Endothelial cell (in vitro differentiated cells): ENCODE data around the gene AKAP8L. TPM values are rescaled to one million over a fixed set of nuclear protein-coding genes. Genes with fewer than 3 reads are reported as not detected.

Experiments
- DNase-seq: peaks from one replicate; pipeline ENCODE4 v3.0.0; 2021; ENCODE audit warnings: low spot score
- H3K27ac Mint-ChIP-seq: one replicate; pipeline ENCODE4 v1.8.0; 2021; ENCODE audit warnings: mixed read lengths, inconsistent platforms; ENCODE audit not compliant: unreplicated experiment
- H3K27me3 Mint-ChIP-seq: one replicate; pipeline ENCODE4 v1.8.0; 2021; ENCODE audit warnings: mild to moderate bottlenecking, moderate library complexity, mixed read lengths, inconsistent platforms; ENCODE audit not compliant: unreplicated experiment
- H3K36me3 Mint-ChIP-seq: one replicate; pipeline ENCODE4 v1.8.0; 2021; ENCODE audit warnings: mild to moderate bottlenecking, low read depth, mixed read lengths, inconsistent platforms; ENCODE audit not compliant: unreplicated experiment
- H3K4me1 Mint-ChIP-seq: one replicate; pipeline ENCODE4 v1.8.0; 2021; ENCODE audit warnings: mild to moderate bottlenecking, mixed read lengths, inconsistent platforms; ENCODE audit not compliant: unreplicated experiment
- H3K4me3 Mint-ChIP-seq: one replicate; pipeline ENCODE4 v1.8.0; 2021; ENCODE audit warnings: mild to moderate bottlenecking, mixed read lengths, inconsistent platforms; ENCODE audit not compliant: unreplicated experiment
- H3K9me3 Mint-ChIP-seq: one replicate; pipeline ENCODE4 v1.8.0; 2021; ENCODE audit warnings: mixed read lengths, inconsistent platforms; ENCODE audit not compliant: unreplicated experiment
- CTCF ChIP-seq: fragments of 200-600 bp; sonication (generic); IDR thresholded peaks from one replicate; pipeline ENCODE4 v1.5.0; 2021; ENCODE audit warnings: antibody characterized with exemption; ENCODE audit not compliant: unreplicated experiment
- total RNA-seq: library from RNA; stranded (reverse); fragmentation: NEBNext Ultra II Directional; extraction: Animal tissue kit (Norgen Biotek cat#: 25700); gene quantifications from one replicate; pipeline ENCODE4 v1.2.1, GENCODE V29; 2021; ENCODE audit not compliant: unreplicated experiment

Gene AKAP8L
- total RNA-seq, 1 donor from 2014 or later: 160 TPM

GRCh38 chr19:15448778-15449619, 30.2 kb upstream of the AKAP8L start:
- H3K27me3 Mint-ChIP-seq: peaks cover 23% of the 10 kb centered on the region
- no peak for TF ChIP-seq CTCF
- H3K9me3 Mint-ChIP-seq: no peaks in the 10 kb centered on the region
- no peak overlapping the region for H3K27ac Mint-ChIP-seq
- H3K4me1 Mint-ChIP-seq: peaks cover 12% of the 10 kb centered on the region
- peaks cover 24% of the 10 kb centered on the region for H3K36me3 Mint-ChIP-seq
- no peak for DNase-seq
- peak overlapping the region; percentile 73 for H3K4me3 Mint-ChIP-seq

DNA sequence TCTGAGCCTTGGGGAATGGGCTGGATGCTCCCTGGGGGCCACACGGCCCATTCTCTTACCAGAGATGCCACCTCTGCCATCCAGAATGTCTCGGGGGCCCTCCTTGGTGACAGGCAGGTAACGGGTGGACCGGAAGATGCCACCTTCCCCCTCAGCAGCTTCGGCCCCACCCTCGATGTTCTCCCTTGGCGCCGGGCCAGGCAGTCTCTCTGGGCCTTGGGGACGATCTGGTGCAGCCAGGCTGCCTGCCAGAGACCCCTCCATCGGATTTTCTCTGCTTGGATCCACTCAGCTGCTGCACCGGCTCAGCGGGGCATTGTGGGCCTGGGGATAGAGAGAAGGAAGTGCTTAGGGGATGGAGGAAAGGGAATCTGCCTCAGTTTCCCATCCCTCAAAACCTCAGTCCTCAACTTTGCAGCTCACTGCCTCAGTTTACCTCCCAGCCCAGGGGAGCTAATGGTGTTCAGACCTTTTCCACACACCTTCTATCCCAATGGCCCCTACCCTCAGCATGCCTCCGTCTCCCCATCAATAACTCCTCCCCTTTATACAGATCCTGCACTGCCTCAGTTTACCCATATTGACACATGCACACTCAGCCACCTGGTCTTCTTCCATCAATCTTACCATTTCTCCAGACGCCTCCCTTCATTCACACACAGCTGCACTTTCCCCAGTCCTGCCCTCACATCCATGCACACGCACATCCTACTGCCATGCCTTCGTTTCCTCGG, 29.4 kb upstream of the AKAP8L start:
- Mint-ChIP-seq H3K9me3 (no peaks in the 10 kb centered on the region), H3K27me3 (peaks cover 17% of the 10 kb centered on the region), H3K4me1 (peaks cover 10% of the 10 kb centered on the region), H3K27ac (no peak overlapping the region), H3K4me3 (peak overlapping the region; percentile 73), H3K36me3 (peaks cover 18% of the 10 kb centered on the region)
- DNase-seq: no peak
- TF ChIP-seq CTCF: no peak

- Mint-ChIP-seq H3K27ac (no peak overlapping the region), H3K27me3 (peaks cover 17% of the 10 kb centered on the region), H3K4me1 (peaks cover 10% of the 10 kb centered on the region), H3K36me3 (peaks cover 18% of the 10 kb centered on the region), H3K4me3 (peak overlapping the region; percentile 45), H3K9me3 (no peaks in the 10 kb centered on the region)
- DNase-seq: no peak
- no peak for TF ChIP-seq CTCF
These were observed 28.3 kb upstream of the AKAP8L start for GRCh38 chr19:15447057-15447456.

DNA sequence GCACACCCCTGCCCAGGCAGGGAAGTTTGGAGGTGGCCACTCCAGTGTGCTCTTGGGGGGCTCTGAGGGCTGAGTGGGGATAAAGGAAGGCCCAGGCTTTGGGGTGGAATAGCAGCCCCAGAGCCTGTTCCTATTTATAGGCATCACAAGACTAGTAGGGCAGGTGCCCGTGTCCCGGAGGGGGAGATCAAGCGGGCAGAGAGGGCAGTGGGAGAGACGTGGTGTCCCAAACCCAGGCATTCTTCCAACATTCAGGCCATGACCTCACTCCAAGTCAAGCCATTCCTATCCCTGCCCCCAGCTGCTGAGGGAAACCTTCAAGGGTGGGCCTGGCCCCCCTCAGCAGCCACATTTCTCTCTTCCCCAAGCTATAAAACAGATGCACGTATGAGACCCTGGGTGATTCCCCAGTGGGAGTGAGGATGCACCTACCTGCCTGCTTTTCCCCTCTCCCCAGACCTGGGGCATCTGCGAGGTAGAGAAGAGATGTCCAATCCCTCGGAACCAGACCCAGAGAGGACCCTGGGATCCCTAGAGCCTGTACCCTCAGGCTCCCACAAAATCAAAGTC, 27.1 kb upstream of the AKAP8L start:
- Mint-ChIP-seq H3K4me1 (peaks cover 10% of the 10 kb centered on the region), H3K4me3 (no peak overlapping the region), H3K9me3 (no peaks in the 10 kb centered on the region), H3K27me3 (peaks cover 17% of the 10 kb centered on the region), H3K27ac (no peak overlapping the region), H3K36me3 (peaks cover 18% of the 10 kb centered on the region)
- no peak for DNase-seq
- no peak for TF ChIP-seq CTCF

GRCh38 chr19:15445227-15445605, 26.4 kb upstream of the AKAP8L start:
- Mint-ChIP-seq H3K9me3 (no peaks in the 10 kb centered on the region), H3K4me3 (no peak overlapping the region), H3K27ac (no peak overlapping the region), H3K36me3 (peaks cover 11% of the 10 kb centered on the region), H3K4me1 (peaks cover 5% of the 10 kb centered on the region), H3K27me3 (peaks cover 13% of the 10 kb centered on the region)
- TF ChIP-seq CTCF: no peak
- no peak for DNase-seq
